ENCODE data around the gene ASB4. TPM values are rescaled to one million over a fixed set of nuclear protein-coding genes. Genes with fewer than 3 reads are reported as not detected.

ASB4 gene
- total RNA-seq, 2 donors from 2014 or later: not detected

DNA sequence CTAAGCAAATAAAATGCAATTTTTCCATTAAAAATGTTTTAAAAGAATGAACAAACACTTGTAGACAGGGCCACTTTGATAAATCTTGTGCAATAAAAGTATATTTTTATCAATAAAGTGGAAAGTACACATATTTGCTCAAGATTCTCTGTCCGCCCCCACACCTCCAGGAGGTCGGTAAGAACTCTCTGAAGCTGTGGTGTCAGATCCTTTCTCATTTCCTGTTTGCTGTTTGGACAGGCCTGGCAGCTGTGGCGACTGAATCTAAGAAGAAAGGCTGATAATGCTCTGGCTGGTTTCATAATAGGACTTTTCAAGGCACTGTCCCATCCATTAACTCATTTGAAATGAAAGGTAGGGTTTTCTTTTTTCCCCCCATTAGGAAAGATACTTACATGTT, 15.3 kb upstream of the ASB4 start:
- peaks cover 22% of the 10 kb centered on the region for H3K4me1 Mint-ChIP-seq
- DNase-seq: no peak
- no peaks in the 10 kb centered on the region for H3K9me3 Mint-ChIP-seq
- Histone ChIP-seq H3K4me1 (ENCODE audit: control insufficient read depth, insufficient read depth, low read length) (peaks cover 4% of the 10 kb centered on the region), H3K36me3 (ENCODE audit: control insufficient read depth, insufficient read depth, low read length) (no peaks in the 10 kb centered on the region), H3K9ac (ENCODE audit: extremely low read depth, low read length, poor library complexity, severe bottlenecking) (no peak overlapping the region), H3K4me3 (ENCODE audit: low read length) (no peak overlapping the region), H3K27ac (ENCODE audit: low read depth, low read length) (peak overlapping the region; percentile 95), H3K9me3 (ENCODE audit: control insufficient read depth, low read length) (no peaks in the 10 kb centered on the region), H3K27me3 (ENCODE audit: control insufficient read depth, insufficient read depth, low read length, poor library complexity, severe bottlenecking) (no peaks in the 10 kb centered on the region)
- H3K27me3 Mint-ChIP-seq (ENCODE audit: insufficient read depth): no peaks in the 10 kb centered on the region
- H3K36me3 Mint-ChIP-seq (ENCODE audit: low read depth): no peaks in the 10 kb centered on the region
- WGBS, 2 experiments (ENCODE audit: insufficient coverage in 1 of 2, insufficient read length in 1 of 2): 0 to 43% methylated on average over 1 to 3 of the region's 3 CpGs
- H3K27ac Mint-ChIP-seq: no peak overlapping the region
- TF ChIP-seq, protein P1, sequence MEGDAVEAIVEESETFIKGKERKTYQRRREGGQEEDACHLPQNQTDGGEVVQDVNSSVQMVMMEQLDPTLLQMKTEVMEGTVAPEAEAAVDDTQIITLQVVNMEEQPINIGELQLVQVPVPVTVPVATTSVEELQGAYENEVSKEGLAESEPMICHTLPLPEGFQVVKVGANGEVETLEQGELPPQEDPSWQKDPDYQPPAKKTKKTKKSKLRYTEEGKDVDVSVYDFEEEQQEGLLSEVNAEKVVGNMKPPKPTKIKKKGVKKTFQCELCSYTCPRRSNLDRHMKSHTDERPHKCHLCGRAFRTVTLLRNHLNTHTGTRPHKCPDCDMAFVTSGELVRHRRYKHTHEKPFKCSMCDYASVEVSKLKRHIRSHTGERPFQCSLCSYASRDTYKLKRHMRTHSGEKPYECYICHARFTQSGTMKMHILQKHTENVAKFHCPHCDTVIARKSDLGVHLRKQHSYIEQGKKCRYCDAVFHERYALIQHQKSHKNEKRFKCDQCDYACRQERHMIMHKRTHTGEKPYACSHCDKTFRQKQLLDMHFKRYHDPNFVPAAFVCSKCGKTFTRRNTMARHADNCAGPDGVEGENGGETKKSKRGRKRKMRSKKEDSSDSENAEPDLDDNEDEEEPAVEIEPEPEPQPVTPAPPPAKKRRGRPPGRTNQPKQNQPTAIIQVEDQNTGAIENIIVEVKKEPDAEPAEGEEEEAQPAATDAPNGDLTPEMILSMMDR (conservative IDR thresholded peaks at IDR 0.05): no peak
- no peak overlapping the region for H3K4me3 Mint-ChIP-seq

DNA sequence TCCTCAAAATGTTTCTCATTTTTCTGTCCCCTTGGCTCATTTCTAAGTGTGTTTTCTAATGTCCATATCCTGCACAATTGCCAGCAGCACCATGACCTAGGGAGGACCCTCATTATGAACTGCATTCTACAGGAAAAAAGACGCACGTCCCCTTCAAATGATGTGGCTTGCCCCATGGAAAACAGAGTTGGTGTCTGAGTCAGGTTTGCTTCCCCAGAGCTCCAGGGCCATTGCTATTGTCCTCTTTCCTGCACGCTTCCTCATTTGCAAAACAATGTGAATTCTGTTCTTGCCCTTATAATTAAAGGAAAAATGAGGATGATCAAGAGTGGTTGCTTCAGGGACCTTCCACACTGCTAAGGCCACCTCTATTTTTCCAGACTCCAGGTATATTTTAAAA, 14.7 kb upstream of the ASB4 start:
- peak overlapping the region; percentile 27 for H3K27ac Mint-ChIP-seq
- H3K27me3 Mint-ChIP-seq (ENCODE audit: insufficient read depth): no peaks in the 10 kb centered on the region
- Histone ChIP-seq H3K27ac (ENCODE audit: low read depth, low read length) (peak overlapping the region; percentile 95), H3K9ac (ENCODE audit: extremely low read depth, low read length, poor library complexity, severe bottlenecking) (no peak overlapping the region), H3K4me1 (ENCODE audit: control insufficient read depth, insufficient read depth, low read length) (peaks cover 4% of the 10 kb centered on the region), H3K36me3 (ENCODE audit: control insufficient read depth, insufficient read depth, low read length) (no peaks in the 10 kb centered on the region), H3K27me3 (ENCODE audit: control insufficient read depth, insufficient read depth, low read length, poor library complexity, severe bottlenecking) (no peaks in the 10 kb centered on the region), H3K4me3 (ENCODE audit: low read length) (no peak overlapping the region), H3K9me3 (ENCODE audit: control insufficient read depth, low read length) (no peaks in the 10 kb centered on the region)
- 46 to 78% methylated on average over 2 to 3 of the region's 3 CpGs for whole genome bisulfite sequencing, 2 experiments (ENCODE audit: insufficient coverage in 1 of 2, insufficient read length in 1 of 2)
- no peak overlapping the region for H3K4me3 Mint-ChIP-seq
- H3K36me3 Mint-ChIP-seq (ENCODE audit: low read depth): no peaks in the 10 kb centered on the region
- no peaks in the 10 kb centered on the region for H3K9me3 Mint-ChIP-seq
- H3K4me1 Mint-ChIP-seq: peaks cover 22% of the 10 kb centered on the region
- TF ChIP-seq, protein P1 (conservative IDR thresholded peaks at IDR 0.05): no peak
- DNase-seq: no peak

DNA sequence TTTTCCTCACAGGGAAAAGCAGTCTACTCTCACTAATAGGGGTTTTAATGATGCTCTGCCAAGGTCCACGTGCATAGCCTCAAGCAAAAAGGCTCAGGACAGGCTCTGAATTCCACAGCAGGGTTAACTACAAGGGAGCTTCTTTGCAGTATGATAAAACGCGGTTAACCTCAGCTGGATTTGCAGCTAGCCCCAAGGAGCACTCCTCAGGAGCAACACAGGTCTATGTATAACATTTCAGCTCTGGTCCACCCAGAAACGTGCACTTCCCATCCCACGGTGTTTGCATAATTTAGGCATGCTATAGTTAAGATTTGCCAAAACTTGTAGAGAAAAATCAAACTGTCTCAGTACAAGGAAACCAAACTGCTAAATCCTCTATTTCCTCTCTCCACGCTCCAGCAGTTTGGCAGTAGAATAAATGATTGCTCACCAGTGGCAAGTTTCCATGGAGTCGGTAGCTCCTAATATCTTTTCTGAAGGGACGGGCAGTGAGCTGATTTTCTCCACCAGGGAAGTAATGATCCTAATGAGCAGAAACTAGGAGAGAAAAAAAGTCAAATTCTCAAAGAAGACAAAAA, 13.1 kb upstream of the ASB4 start:
- no peak overlapping the region for H3K4me3 Mint-ChIP-seq
- H3K4me3 ChIP-seq (ENCODE audit: low read length): no peak overlapping the region
- no peaks in the 10 kb centered on the region for H3K9me3 Mint-ChIP-seq
- H3K9ac ChIP-seq (ENCODE audit: extremely low read depth, low read length, poor library complexity, severe bottlenecking): no peak overlapping the region
- no peak for DNase-seq
- peaks cover 4% of the 10 kb centered on the region for H3K4me1 ChIP-seq (ENCODE audit: control insufficient read depth, insufficient read depth, low read length)
- H3K9me3 ChIP-seq (ENCODE audit: control insufficient read depth, low read length): no peaks in the 10 kb centered on the region
- H3K27ac Mint-ChIP-seq: no peak overlapping the region
- H3K36me3 ChIP-seq (ENCODE audit: control insufficient read depth, insufficient read depth, low read length): no peaks in the 10 kb centered on the region
- peaks cover 26% of the 10 kb centered on the region for H3K4me1 Mint-ChIP-seq
- peak overlapping the region; percentile 95 for H3K27ac ChIP-seq (ENCODE audit: low read depth, low read length)
- TF ChIP-seq, protein P1 (conservative IDR thresholded peaks at IDR 0.05): no peak
- WGBS, 2 experiments (ENCODE audit: insufficient coverage in 1 of 2, insufficient read length in 1 of 2): 68 to 82% methylated on average over 8 of the region's 8 CpGs
- H3K27me3 ChIP-seq (ENCODE audit: control insufficient read depth, insufficient read depth, low read length, poor library complexity, severe bottlenecking): no peaks in the 10 kb centered on the region
- no peaks in the 10 kb centered on the region for H3K27me3 Mint-ChIP-seq (ENCODE audit: insufficient read depth)
- no peaks in the 10 kb centered on the region for H3K36me3 Mint-ChIP-seq (ENCODE audit: low read depth)

All from endodermal cell (in vitro differentiated cells).